ENCODE measurements around the gene PRICKLE1.

The PRICKLE1 gene

GRCh38 chr12:42590330-42590934, 886 bp upstream of the PRICKLE1 start:
- H3K4me3 ChIP-seq (ENCODE audit: low read length) = peak overlapping the region; percentile 63
- TF ChIP-seq CTCF (conservative IDR thresholded peaks at IDR 0.05; ENCODE audit: low read depth, low read length) = no peak
- no peak for DNase-seq (ENCODE audit: low read depth)

- DNase-seq (ENCODE audit: low read depth) = no peak
- peak overlapping the region; percentile 86 for H3K4me3 ChIP-seq (ENCODE audit: low read length)
- peak; percentile 69 for TF ChIP-seq CTCF (conservative IDR thresholded peaks at IDR 0.05; ENCODE audit: low read depth, low read length)
Observed at GRCh38 chr12:42588524-42589464, 752 bp downstream of the PRICKLE1 start.

- no peak for DNase-seq (ENCODE audit: low read depth)
- peak; percentile 8 for TF ChIP-seq CTCF (conservative IDR thresholded peaks at IDR 0.05; ENCODE audit: low read depth, low read length)
- peak overlapping the region; percentile 86 for H3K4me3 ChIP-seq (ENCODE audit: low read length)
Observed at GRCh38 chr12:42587601-42588523, 1.7 kb downstream of the PRICKLE1 start.

GRCh38 chr12:42586268-42586667, 3.3 kb downstream of the PRICKLE1 start:
- H3K4me3 ChIP-seq (ENCODE audit: low read length) = no peak overlapping the region
- TF ChIP-seq CTCF (conservative IDR thresholded peaks at IDR 0.05; ENCODE audit: low read depth, low read length) = peak; percentile 35
- no peak for DNase-seq (ENCODE audit: low read depth)

GRCh38 chr12:42585841-42586216, 3.7 kb downstream of the PRICKLE1 start:
- H3K4me3 ChIP-seq (ENCODE audit: low read length) = no peak overlapping the region
- TF ChIP-seq CTCF (conservative IDR thresholded peaks at IDR 0.05; ENCODE audit: low read depth, low read length) = no peak
- DNase-seq (ENCODE audit: low read depth) = no peak

- no peak for TF ChIP-seq CTCF (conservative IDR thresholded peaks at IDR 0.05; ENCODE audit: low read depth, low read length)
- H3K4me3 ChIP-seq (ENCODE audit: low read length) = no peak overlapping the region
- no peak for DNase-seq (ENCODE audit: low read depth)
Observed at GRCh38 chr12:42585154-42585840, 4.2 kb downstream of the PRICKLE1 start.
